ENCODE measurements around the gene ARID5B.

ARID5B gene

GRCh38 chr10:61883371-61884025, 18.0 kb upstream of the ARID5B start:
- no peak for DNase-seq (ENCODE audit: low read depth, low spot score)

DNA sequence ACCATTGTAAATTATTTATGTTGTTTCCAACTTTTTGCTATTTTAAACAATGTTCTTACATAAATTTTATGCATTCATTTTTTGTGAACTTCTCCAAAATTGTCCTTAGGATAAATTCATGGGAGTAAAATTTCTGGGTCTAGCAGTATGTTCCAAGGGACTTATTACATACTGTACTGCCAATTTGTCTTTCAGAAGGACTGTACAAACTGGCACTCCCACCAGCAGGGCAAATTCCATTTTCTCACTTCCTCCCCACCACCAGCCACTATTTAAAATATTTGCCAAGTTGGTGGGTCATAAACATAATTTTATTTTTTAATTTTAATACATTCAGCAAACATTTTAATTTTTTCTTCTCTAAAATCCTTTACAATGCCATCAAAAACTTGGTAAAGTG, 13.7 kb upstream of the ARID5B start:
- DNase-seq (ENCODE audit: low read depth, low spot score) = no peak

DNA sequence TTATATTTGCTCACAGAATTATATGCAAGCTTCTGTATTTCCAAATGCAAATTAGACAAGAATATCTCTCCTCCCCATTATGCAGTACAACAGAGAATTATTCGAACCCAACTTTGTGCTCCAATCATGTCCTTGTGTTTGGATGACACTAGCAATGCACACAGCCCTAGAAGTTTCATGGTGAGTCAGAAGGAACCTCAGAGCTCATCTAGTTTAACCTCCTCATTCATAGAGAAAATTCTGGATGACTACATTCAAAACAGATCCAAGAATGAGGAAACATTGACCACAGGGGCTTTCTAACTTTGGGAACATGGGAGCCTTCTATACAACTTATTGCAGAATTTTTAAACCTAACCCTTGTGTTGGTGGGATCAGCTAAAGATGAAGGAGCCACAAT, 12.8 kb upstream of the ARID5B start:
- DNase-seq (ENCODE audit: low read depth, low spot score) = no peak

DNA sequence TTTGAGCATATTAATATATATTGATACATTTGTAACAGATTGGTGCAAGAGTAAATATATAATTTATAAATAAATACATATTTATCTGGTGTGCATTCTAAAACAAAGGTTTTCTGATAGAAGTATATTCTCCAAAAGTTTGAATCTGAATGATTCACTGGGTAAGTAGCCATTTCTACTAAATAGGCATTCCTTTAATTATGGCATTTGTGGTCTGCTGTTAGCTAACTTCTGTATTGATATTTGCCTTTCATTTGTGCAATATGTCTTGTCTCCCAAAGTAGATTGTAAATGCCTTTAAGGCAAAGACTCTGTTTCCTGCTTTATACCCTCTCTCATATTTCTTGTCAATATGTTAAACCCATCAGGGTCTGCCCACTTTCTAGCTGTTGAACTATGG, 11.1 kb upstream of the ARID5B start:
- DNase-seq (ENCODE audit: low read depth, low spot score) = no peak

DNA sequence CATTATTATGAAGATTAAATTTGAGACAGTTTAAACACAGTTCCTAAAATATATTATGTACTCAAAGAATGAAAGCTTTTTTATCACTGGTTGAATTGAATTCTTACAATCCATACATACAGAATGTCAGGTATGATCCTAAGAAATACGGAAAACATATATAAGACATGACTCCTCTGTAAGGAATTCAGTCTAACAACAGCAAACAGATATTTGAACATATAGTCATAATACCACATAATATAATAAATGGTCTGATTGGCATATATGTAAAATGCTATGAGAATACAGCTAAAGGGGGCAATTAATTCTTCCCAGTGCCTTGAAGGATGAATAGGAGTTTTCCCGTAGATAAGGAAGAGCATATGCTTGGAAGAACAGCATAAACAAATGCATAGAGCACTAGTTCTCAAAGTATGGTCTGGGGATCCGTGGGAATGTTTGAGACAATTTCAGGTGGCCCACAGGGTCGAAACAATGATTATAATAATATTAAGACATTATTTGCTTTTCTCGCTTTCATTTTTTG, 10.6 kb upstream of the ARID5B start:
- DNase-seq (ENCODE audit: low read depth, low spot score) = no peak

- DNase-seq (ENCODE audit: low read depth, low spot score) = no peak
Observed at GRCh38 chr10:61891906-61892585, 9.5 kb upstream of the ARID5B start.

DNA sequence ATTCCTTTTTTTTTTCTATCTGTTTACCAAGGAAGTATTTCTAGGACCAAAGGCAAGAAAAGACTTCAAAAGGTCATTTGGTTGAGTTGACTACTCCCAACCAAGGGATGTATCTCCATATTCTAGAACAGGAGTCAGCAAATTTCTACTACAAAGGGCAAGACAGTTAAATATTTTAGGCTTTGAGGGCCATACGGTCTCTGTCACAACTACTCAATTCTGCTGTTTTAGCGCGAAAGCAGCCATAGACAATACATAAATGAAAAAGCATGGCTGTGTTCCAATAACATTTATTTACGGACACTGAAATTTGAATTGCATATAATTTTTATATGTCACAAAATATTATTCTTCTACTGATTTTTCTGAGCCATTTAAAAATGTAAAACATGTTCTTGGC, 8.5 kb upstream of the ARID5B start:
- no peak for DNase-seq (ENCODE audit: low read depth, low spot score)

DNA sequence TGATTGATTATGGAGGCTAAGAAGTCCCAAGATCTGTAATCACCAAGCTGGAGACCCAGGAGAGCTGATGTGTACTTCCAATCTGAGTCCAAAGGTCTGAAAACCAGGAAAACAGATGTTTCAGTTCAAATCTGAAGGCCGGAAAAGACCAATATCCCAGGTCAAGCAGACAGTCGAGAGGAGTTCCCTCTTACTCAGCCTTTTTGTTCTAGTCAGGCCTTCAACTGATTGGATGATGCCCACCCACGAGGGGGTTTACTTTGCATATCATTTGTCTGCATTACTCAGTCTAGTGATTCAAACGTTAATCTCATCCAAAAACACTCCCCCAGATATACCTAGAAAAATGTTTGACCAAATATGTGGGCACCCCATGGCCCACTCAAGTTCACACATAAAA, 7.4 kb upstream of the ARID5B start:
- DNase-seq (ENCODE audit: low read depth, low spot score) = no peak

GRCh38 chr10:61895898-61896600, 5.5 kb upstream of the ARID5B start:
- DNase-seq (ENCODE audit: low read depth, low spot score) = no peak

GRCh38 chr10:61896854-61897661, 4.4 kb upstream of the ARID5B start:
- DNase-seq (ENCODE audit: low read depth, low spot score) = peak; percentile 92

- DNase-seq (ENCODE audit: low read depth, low spot score) = no peak
Observed at GRCh38 chr10:61897671-61898434, 3.6 kb upstream of the ARID5B start.

GRCh38 chr10:61898435-61898778, 3.1 kb upstream of the ARID5B start:
- no peak for DNase-seq (ENCODE audit: low read depth, low spot score)

- no peak for DNase-seq (ENCODE audit: low read depth, low spot score)
Observed at GRCh38 chr10:61899069-61899531, 2.4 kb upstream of the ARID5B start.

DNA sequence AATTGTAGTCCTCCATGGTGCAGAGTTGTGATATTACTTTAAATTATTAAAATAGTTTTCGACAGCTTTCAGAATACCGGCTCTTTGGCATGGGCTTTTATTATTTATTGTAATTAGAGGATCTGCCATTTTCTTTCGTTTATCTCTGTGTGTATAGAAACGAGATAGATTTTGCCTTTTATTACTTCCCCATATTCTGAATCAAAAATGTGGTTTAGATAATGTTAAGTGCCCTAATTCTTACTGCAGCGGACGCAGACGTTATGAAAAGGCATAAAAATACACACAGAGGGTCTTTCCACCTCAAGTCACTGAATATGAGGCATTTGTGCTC, 1.9 kb upstream of the ARID5B start:
- no peak for DNase-seq (ENCODE audit: low read depth, low spot score)

GRCh38 chr10:61899997-61900828, 1.3 kb upstream of the ARID5B start:
- peak; percentile 22 for DNase-seq (ENCODE audit: low read depth, low spot score)

DNA sequence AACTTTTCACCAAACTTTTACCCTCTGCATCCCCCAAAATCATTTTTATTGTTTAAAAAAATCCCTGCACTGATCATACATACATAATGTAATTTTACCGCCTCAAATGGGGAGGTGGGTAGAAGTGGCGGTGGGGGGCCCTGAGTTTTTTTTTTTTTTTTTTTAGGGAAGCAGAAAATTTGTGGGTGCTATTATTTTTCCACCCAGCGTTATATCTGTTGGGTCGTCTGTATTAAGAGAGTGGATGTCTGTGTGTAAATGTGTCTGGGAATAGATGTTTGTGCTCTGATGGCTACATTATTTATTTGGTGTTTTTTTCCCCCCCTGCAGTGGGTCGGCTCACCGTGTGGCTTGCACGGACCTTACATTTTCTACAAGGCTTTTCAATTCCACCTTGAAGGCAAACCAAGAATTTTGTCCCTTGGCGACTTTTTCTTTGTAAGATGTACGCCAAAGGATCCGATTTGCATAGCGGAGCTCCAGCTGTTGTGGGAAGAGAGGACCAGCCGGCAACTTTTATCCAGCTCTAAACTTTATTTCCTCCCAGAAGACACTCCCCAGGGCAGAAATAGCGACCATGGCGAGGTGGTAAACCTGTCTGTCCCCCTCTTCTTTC, 438 bp downstream of the ARID5B start:
- DNase-seq (ENCODE audit: low read depth, low spot score) = peak; percentile 47

DNA sequence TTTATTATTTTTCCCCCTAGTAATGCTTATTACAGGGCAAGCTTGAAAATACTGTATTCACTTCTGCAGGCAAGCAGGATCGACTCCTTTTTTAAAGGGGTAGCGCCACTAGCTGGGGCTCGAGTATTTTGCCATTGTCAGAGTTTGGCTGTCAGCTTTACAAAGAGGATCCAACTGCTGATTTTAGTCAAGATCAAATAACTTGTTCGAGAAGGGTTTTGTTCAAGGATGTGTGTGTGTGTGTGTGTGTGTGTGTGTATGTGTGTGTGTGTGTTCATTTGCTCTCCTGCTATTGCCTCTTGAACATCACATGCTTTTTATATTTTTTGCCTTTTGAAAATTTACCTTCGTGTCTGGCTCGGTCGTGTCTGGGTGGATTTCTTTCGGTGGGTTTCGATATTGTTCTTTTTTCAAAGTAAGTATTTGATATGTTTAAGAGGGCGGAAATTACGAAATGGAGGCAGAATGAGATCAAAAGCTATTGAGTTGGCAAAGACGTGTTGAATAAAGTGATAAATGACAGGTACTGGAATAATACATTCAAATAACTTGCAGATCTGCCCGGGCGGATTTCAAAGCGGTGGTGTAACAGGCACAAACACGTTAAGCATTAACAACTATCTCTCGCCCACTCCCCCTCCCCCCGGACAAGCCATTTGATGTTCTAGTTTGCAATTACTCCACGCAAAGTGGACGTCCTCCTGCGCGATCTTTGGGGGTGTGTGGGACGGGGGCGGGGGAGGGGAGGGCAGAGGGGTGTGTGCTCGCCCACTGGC, 1.1 kb downstream of the ARID5B start:
- peak; percentile 44 for DNase-seq (ENCODE audit: low read depth, low spot score)

DNA sequence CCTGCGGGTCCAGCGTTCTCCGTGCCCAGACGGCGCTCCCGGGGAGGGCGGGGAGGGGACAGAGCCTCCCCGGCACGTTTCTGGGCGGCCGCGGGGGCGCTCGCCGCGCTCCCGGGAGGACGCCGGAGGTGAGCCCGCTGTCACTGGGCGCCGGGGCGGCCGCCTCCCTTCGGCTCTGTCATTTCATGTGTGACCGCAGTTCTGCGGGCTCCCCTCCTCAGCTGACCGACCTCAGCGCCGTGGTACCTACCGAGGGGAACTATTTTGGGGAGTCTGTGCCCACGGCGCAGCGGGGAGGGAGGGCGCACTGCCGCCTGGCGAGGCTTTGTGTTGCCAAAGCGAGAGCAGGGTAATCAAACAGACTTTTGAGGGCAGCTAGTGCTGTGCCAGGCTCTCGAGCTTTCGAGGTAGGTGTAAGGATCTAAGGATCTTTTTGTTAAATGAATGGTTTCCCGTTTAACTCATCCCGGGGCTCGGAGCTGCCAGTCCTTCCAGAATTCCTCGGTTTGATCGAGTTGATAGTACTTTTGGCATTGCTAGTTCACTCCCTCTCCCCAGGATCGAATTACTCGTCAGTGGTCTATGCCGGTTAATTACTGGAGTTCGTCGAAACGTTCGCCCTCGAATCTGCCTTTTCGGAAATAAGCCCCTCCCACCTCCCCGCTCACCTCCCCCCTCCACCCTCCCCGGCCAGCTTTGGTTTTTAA, 1.9 kb downstream of the ARID5B start:
- peak; percentile 41 for DNase-seq (ENCODE audit: low read depth, low spot score)
